ENCODE measurements around the gene PJVK. TPM values are rescaled to one million over a fixed set of nuclear protein-coding genes. Genes with fewer than 3 reads are reported as not detected.

The PJVK gene
- total RNA-seq, 1 experiment from 2014 or later = 2.5 TPM

GRCh38 chr2:178506101-178506500 lies 54.9 kb downstream of the PJVK start (continued):
- no peak for TF ChIP-seq SOX15 (CRISPR knock-in tag; IDR thresholded peaks at IDR 0.05)
- TF ChIP-seq NR2C2 (CRISPR knock-in tag; IDR thresholded peaks at IDR 0.05) = no peak
- TF ChIP-seq ZNF121 (CRISPR knock-in tag; IDR thresholded peaks at IDR 0.05) = no peak
- TF ChIP-seq, protein P1, sequence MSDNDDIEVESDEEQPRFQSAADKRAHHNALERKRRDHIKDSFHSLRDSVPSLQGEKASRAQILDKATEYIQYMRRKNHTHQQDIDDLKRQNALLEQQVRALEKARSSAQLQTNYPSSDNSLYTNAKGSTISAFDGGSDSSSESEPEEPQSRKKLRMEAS (CRISPR knock-in tag; IDR thresholded peaks at IDR 0.05) = no peak
- TF ChIP-seq NFE2L1 (CRISPR knock-in tag; IDR thresholded peaks at IDR 0.05) = no peak
- TF ChIP-seq NFATC4 (CRISPR knock-in tag; IDR thresholded peaks at IDR 0.05) = no peak
- TF ChIP-seq, protein P2, sequence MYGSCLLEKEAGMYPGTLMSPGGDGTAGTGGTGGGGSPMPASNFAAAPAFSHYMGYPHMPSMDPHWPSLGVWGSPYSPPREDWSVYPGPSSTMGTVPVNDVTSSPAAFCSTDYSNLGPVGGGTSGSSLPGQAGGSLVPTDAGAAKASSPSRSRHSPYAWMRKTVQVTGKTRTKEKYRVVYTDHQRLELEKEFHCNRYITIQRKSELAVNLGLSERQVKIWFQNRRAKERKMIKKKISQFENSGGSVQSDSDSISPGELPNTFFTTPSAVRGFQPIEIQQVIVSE (CRISPR knock-in tag; IDR thresholded peaks at IDR 0.05; ENCODE audit: borderline replicate concordance) = no peak

- Mint-ChIP-seq H3K36me3 (peaks cover 21% of the 10 kb centered on the region), H3K4me3 (no peak overlapping the region), H3K27me3 (ENCODE audit: low read depth) (peaks cover 2% of the 10 kb centered on the region; the same call in 1 of the 2 replicates), H3K4me1 (peaks cover 31% of the 10 kb centered on the region), H3K27ac (no peak overlapping the region), H3K9me3 (no peaks in the 10 kb centered on the region)
- peak; percentile 91 for ATAC-seq
- CTCF ChIA-PET = interaction anchor here (0.6 to 1.5 kb wide), 2 partner anchors 17 to 28 kb away, joined by 3 read pairs; no protein-coding TSS in a partner anchor
- DNase-seq (ENCODE audit: low spot score) = no peak
- TF ChIP-seq GABPB1 (CRISPR knock-in tag; IDR thresholded peaks at IDR 0.05) (no peak), ZNF138 (CRISPR knock-in tag; conservative IDR thresholded peaks at IDR 0.05) (no peak), ZBTB21 (CRISPR knock-in tag; IDR thresholded peaks at IDR 0.05; ENCODE audit: borderline replicate concordance) (no peak), USF1 (CRISPR knock-in tag; IDR thresholded peaks at IDR 0.05) (no peak), CREB1 (CRISPR knock-in tag; IDR thresholded peaks at IDR 0.05) (no peak), SOX15 (CRISPR knock-in tag; IDR thresholded peaks at IDR 0.05) (no peak), NFATC4 (CRISPR knock-in tag; IDR thresholded peaks at IDR 0.05) (no peak), E2F1 (CRISPR knock-in tag; IDR thresholded peaks at IDR 0.05) (no peak), KAT7 (CRISPR knock-in tag; IDR thresholded peaks at IDR 0.05; ENCODE audit: borderline replicate concordance) (no peak), RELA (CRISPR knock-in tag; IDR thresholded peaks at IDR 0.05; ENCODE audit: borderline replicate concordance) (no peak), HMGA2 (CRISPR knock-in tag; IDR thresholded peaks at IDR 0.05) (no peak)
- TF ChIP-seq, protein P3, sequence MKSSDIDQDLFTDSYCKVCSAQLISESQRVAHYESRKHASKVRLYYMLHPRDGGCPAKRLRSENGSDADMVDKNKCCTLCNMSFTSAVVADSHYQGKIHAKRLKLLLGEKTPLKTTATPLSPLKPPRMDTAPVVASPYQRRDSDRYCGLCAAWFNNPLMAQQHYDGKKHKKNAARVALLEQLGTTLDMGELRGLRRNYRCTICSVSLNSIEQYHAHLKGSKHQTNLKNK (CRISPR knock-in tag; IDR thresholded peaks at IDR 0.05) = no peak
- POLR2A ChIA-PET = no interaction called here
These were observed 55.3 kb downstream of the PJVK start for GRCh38 chr2:178506524-178506923.

DNA sequence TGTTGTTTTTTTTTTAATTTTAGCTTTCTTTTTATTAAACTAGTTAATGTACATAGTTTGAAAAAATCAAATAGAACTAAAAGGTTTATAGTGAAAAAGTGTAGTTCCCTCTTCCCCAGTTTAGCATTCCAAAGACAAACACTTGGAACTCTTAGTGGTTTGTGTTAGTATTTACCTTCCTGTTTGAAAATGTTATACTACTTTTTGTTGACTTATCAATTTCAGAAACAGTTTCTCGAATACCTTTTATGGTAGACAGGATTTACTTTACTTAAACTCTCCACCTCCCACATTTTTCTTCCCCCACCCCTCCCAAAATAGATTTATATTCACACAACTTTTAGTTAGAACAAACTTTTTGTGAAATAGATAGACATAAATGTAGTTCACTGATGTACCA lies 55.8 kb downstream of the PJVK start:
- DNase-seq (ENCODE audit: low spot score) (no peak), ATAC-seq (no peak)
- CTCF ChIA-PET = interaction anchor here (1.5 kb wide), 1 partner anchor 16 kb away, joined by 3 read pairs; no protein-coding TSS in a partner anchor
- Mint-ChIP-seq H3K36me3 (peaks cover 18% of the 10 kb centered on the region), H3K9me3 (no peaks in the 10 kb centered on the region), H3K27me3 (ENCODE audit: low read depth) (peaks cover 2% of the 10 kb centered on the region; the same call in 1 of the 2 replicates), H3K4me3 (no peak overlapping the region), H3K4me1 (peaks cover 31% of the 10 kb centered on the region), H3K27ac (no peak overlapping the region)
- POLR2A ChIA-PET = no interaction called here
- TF ChIP-seq RORB (CRISPR knock-in tag; IDR thresholded peaks at IDR 0.05) = no peak
- TF ChIP-seq, protein P4, sequence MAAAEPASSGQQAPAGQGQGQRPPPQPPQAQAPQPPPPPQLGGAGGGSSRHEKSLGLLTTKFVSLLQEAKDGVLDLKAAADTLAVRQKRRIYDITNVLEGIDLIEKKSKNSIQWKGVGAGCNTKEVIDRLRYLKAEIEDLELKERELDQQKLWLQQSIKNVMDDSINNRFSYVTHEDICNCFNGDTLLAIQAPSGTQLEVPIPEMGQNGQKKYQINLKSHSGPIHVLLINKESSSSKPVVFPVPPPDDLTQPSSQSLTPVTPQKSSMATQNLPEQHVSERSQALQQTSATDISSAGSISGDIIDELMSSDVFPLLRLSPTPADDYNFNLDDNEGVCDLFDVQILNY (CRISPR knock-in tag; IDR thresholded peaks at IDR 0.05) = no peak
- TF ChIP-seq NFYB (CRISPR knock-in tag; conservative IDR thresholded peaks at IDR 0.05; ENCODE audit: low read depth) = no peak
- TF ChIP-seq ESRRA (CRISPR knock-in tag; IDR thresholded peaks at IDR 0.05; ENCODE audit: borderline replicate concordance) = no peak
- no peak for TF ChIP-seq RELA (CRISPR knock-in tag; IDR thresholded peaks at IDR 0.05; ENCODE audit: borderline replicate concordance)
- TF ChIP-seq MXD4 (CRISPR knock-in tag; IDR thresholded peaks at IDR 0.05; ENCODE audit: borderline replicate concordance) = no peak
- TF ChIP-seq TEAD4 (CRISPR knock-in tag; IDR thresholded peaks at IDR 0.05) = no peak
- no peak for TF ChIP-seq GTF2I (CRISPR knock-in tag; conservative IDR thresholded peaks at IDR 0.05)
- no peak for TF ChIP-seq ZNF416 (CRISPR knock-in tag; IDR thresholded peaks at IDR 0.05)
- TF ChIP-seq, protein P3 (CRISPR knock-in tag; IDR thresholded peaks at IDR 0.05) = no peak
- no peak for TF ChIP-seq CREM (CRISPR knock-in tag; IDR thresholded peaks at IDR 0.05)
- TF ChIP-seq OVOL2 (CRISPR knock-in tag; IDR thresholded peaks at IDR 0.05; ENCODE audit: borderline replicate concordance) = no peak
- no peak for TF ChIP-seq SMAD3 (CRISPR knock-in tag; IDR thresholded peaks at IDR 0.05; ENCODE audit: borderline replicate concordance)
- TF ChIP-seq EMX1 (CRISPR knock-in tag; IDR thresholded peaks at IDR 0.05) = no peak
- no peak for TF ChIP-seq TCF7 (CRISPR knock-in tag; IDR thresholded peaks at IDR 0.05; ENCODE audit: low read depth)
- no peak for TF ChIP-seq ATF3 (CRISPR knock-in tag; conservative IDR thresholded peaks at IDR 0.05)
- no peak for TF ChIP-seq KAT7 (CRISPR knock-in tag; IDR thresholded peaks at IDR 0.05; ENCODE audit: borderline replicate concordance)
- TF ChIP-seq ZNF263 (CRISPR knock-in tag; IDR thresholded peaks at IDR 0.05; ENCODE audit: low read depth) = no peak

All from WTC11 (cell line).